ENCODE data around the gene ANTXR1.

ANTXR1 gene

DNA sequence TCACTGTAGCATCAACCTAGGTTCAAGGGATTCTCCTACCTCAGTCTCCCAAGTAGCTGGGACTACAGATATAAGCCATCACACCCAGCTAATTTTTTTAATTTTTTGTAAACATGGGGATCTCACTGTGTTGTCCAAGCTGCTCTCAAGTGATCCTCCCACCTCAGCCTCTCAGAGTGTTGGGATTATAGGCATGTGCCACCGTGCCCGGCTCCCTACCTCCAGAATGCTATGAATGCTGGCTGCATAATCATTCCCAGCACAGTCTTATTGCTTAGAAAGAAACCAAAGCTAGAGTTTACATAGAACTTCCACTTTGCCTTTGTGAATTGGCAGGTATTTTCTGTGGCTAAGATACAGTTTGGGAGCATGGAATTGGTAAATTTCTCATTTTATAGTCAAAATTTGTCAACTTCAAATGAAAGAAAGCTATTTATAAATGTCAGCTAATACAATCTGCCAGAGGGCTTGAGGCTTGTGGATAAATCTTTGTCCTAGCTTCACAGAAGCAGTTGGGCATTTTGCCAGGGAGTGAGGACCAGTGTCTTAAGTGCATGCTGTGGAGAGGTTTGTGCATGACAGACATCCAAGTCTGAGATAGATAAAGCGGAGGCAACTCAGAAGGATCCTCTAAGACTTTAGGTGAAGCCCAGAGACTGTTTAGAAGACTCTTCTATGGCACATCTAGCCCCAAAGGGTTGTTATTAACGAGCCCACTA is 175.4 kb downstream of the ANTXR1 start:
- DNase-seq: peak; percentile 60

- no peak for DNase-seq
These were observed 177.9 kb downstream of the ANTXR1 start for GRCh38 chr2:69190743-69191404.

DNA sequence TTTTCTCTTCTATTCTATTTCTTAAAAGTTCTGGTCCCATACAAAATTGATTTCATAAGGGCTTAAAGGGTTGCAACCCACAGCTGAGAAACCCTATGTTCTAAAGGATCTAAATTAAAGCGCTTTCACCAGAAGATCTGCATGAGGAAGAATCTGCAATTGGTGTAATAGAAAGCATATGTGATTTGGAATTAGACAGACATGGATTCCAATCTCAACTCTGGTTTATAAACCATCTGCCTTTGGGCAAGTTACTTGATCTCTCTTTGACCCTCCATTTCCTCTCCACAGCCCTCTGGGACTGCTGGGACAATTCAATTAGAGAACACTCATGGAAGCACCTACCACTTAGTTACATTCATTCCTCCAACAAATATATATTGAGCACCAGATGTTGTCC is 178.7 kb downstream of the ANTXR1 start:
- DNase-seq: no peak

GRCh38 chr2:69192176-69192945 is 179.4 kb downstream of the ANTXR1 start:
- no peak for DNase-seq

DNA sequence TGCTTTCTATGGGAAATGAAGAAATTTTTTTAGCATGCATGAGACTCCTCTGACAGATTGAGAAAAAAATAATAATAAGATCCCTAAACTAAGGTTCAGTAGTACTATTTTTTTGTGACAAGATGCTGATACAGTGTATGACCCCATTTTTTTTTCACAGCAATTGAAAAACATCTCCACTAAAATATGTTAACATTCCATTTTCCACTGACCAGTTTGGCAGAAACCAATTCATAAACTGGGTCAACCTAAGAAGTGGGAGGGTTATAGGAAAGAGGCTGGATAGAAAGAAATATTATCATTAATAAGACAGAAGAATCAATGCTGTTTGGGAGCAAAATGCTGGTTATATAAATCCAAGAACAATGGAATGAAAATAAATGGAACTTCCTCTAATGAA is 182.7 kb downstream of the ANTXR1 start:
- no peak for DNase-seq

DNA sequence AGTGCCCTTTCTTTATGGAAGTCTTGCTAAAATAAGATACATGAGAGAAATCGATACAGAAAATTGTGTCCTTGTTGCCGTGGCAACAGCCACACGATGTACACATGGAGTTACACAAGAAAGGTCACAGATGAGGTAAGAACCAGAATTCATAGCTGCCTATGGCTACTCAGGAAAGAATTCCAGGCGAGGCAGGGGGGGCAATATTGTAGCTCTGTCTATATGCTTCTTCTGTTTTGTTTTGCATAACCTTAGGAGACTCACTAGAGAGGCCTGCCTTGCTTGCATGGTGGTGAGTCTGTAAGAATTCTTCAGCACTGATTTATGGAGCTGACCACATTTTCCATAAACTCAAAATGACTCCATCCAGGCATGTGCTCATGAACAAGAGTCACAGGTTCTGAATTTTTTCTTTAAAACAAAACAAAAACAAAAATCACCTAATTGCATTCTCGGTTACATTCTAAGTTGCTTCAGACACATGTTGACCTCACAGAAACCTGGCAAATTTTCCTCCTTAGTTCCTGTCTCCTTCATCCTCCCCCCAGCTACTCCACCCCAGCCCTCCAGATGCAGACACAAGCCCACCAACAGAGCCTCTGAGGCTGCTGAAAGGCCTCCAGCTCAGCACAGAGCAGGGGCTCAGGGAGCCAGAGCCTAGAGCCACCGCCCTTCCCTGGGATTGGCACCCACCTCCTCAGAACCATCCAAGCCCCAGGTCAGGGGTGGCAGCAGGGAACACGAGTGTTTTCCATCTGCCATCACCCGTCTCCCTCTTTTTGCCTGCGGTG is 183.5 kb downstream of the ANTXR1 start:
- no peak for DNase-seq

DNA sequence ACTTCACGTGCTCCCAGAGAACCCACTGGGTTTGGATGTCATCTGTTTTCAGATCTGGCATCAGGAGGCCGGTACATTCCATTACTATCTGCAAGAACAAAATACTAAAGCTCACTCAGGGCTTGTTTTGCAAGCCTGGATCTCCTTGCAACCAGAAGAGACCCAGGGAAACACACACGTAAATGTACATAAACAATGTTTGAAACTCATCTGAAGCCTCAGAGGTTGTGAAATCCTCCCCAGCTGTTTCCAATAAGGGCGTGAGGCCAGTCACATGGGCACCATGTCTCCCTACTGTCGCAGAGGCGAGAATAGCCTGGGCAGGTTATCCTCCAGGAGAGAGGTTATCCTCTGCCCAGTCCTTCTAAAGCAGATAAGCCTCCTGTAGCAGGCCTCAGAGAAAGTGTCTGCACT is 187.1 kb downstream of the ANTXR1 start:
- DNase-seq: no peak

- DNase-seq: no peak
These were observed 188.3 kb downstream of the ANTXR1 start for GRCh38 chr2:69201259-69201658.

DNA sequence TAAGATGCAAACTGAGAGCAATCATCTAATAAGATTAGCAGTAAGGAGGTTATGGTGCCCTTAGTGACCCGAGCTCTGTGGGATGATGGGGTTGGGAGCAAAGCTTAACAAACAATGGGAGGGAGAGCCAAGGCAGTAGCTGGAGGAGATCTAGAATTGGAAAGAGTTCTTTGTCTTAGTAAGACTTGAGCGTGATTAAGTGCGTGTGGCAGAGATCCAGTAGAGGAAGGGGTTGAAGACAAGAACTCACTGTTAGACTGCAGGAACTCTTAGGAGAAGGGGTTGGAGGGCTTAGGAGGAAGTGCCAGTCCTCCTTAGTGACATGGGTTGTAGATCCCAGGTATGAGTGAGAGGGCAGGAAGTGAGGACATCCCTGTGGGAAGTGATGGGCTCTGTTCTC is 189.3 kb downstream of the ANTXR1 start:
- no peak for DNase-seq

- DNase-seq: no peak
These were observed 190.4 kb downstream of the ANTXR1 start for GRCh38 chr2:69203166-69203985.

DNA sequence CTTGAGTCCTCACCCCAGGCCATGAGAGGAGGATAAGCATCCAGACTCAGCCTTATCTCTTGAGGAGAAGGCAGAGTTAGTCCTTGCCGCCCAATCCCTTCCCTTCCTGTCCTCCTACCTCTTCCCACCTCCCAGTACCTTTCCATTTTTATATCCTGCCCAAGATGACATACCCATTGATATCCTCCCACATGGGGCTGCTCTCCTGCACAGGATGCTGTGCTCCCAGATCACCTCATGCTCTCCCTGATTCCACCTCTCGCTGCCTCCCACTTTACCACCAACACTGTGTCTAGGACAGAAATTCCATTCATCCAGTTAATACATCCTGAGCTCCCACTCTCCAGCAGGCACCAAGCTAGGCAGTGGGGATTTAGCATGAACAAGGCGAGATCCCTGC is 191.7 kb downstream of the ANTXR1 start:
- no peak for DNase-seq

DNA sequence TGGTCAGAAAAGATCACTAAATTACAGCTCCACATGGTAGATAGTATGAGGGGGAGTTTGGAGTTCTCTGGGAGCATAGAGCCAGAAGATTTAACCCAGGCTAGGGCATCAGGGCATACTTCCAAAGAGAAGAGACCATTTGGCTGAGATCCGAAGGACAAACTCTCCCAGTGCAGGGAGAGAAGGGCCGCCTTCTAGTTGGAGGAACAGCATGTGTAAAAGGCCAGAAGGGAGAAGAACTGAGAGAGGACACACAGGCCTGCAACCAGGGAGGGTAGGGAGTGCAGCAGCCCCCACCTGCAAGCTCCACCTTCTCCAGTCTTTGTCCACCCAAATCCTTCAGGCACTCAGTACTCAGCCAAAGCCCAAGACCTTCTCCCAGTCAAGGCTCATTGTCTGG is 192.1 kb downstream of the ANTXR1 start:
- DNase-seq: no peak

- no peak for DNase-seq
These were observed 192.5 kb downstream of the ANTXR1 start for GRCh38 chr2:69205491-69205890.

- DNase-seq: no peak
These were observed 195.1 kb downstream of the ANTXR1 start for GRCh38 chr2:69208023-69208595.

DNA sequence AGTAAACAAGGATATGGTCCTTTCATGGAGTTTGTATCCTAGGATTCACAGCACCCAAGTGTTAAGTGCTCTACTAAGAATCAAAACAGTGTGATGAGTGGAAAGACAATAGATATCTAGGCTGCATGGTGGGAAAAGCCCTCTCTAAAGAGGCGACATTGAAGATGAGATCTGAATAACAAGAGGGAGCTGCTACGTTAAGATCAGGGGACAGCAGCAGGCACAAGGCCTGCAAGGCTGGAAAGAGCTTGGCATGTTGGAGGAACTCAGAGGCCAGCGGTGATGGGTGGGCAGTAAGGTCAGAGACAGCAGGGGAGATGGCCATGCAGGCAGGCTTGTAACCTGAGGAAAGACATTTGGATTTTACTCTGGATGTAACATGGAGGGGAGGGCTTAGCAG is 196.5 kb downstream of the ANTXR1 start:
- DNase-seq: no peak

DNA sequence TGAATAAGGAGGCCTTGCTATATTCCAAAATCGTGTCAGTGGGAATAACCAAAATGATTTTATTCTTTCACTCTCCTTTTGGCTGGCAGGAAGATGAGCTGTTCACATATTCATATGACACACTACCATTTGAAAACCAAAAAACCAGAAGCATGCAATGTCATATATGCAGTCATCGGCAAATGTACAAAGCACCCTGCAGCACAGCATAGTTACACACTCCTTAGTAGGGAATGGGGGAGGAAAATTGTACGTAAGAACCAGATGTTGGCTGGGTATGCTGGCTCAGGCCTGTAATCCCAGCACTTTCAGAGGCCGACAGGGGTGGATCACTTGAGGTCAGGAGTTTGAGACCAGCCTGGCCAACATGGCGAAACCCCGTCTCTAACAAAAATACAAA is 197.4 kb downstream of the ANTXR1 start:
- DNase-seq: no peak

GRCh38 chr2:69211048-69211447 is 198.1 kb downstream of the ANTXR1 start:
- no peak for DNase-seq

- DNase-seq: no peak
These were observed 198.7 kb downstream of the ANTXR1 start for GRCh38 chr2:69211686-69212085.

DNA sequence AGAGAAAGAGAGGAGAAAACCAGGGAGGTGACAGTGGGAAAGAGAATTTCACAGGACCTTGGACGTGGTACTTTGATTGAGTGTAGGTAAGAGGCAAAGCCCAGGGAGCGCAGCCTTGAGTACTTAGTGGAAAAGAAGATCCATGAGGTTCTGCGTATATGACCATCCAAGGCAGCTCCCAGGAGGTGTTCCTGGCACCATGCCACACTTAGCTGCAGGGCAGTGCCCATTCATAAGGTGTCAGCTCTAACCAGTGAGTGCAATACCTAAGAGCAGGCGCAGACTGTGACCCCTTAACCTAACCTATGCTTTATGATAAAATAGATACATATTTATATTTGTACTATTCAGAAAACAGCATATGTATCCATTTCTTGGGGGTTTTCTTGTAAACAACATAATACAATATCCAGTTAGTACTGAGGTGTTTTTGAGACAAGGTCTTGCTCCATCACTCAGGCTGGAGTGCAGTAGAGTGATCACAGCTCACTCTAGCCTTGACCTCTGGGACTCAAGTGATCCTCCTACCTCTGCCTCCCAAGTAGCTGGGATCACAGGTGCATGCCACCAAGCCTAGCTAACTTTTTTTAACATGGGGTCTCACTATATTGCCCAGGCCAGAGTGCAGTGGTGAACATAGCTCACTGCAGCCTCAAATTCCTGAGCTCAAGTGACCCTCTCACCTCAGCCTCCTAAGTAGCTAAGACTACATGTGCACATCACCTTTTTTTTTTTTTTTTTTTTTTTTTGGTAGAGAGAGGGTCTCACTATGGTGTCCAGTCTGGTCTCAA is 199.5 kb downstream of the ANTXR1 start:
- no peak for DNase-seq

DNA sequence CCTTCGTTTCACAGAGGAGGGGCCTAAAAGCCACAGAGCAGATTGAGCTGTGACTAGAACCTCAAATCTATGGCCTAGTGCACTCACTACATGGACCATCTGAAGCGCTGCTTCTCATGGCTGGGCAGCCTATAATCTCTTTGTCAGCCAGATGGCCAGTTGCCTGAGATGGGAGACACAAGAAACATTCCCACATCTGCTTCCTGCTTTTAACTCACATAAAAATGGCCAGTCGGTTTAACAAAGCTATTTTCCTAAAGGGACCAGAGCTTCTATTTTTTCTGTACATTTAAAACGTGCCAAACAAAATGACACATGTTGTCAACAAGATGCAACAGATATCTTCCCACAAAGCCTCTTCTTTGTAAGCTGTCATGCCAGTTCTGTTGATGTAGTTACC is 200.2 kb downstream of the ANTXR1 start:
- no peak for DNase-seq

GRCh38 chr2:69213782-69214181 is 200.8 kb downstream of the ANTXR1 start:
- no peak for DNase-seq
